HG02840 (cell line): ENCODE data around the gene PLK4.
A peak's percentile ranks its signal among the peaks of the same experiment; 100 is the strongest.

Experiments
- ATAC-seq: cut with Tn5 transposase; IDR thresholded peaks from one replicate; pipeline ENCODE4 v1.9.1; 2021; ENCODE audit warnings: mild to moderate bottlenecking, moderate library complexity, moderate number of reproducible peaks; ENCODE audit not compliant: unreplicated experiment, low FRiP score

The PLK4 gene

GRCh38 chr4:127880763-127881562, at the start of gene PLK4:
TSS of gene PLK4 (plus strand) at chr4:127880893. CDS start at chr4:127881135, 242 bp downstream.
- ATAC-seq, result peak; percentile 95

- ATAC-seq, result peak; percentile 63
Observed at GRCh38 chr4:127832585-127832984, 48.1 kb upstream of the PLK4 start.

GRCh38 chr4:127843704-127844600, 36.7 kb upstream of the PLK4 start:
- ATAC-seq, result no peak

- no peak for ATAC-seq
Observed at GRCh38 chr4:127844601-127845116, 36.0 kb upstream of the PLK4 start.

- no peak for ATAC-seq
Observed at GRCh38 chr4:127846061-127846460, 34.6 kb upstream of the PLK4 start.

- no peak for ATAC-seq
Observed at GRCh38 chr4:127846765-127847164, 33.9 kb upstream of the PLK4 start.

- ATAC-seq, result no peak
Observed at GRCh38 chr4:127849505-127850234, 31.0 kb upstream of the PLK4 start.

- no peak for ATAC-seq
Observed at GRCh38 chr4:127852661-127853060, 28.0 kb upstream of the PLK4 start.

GRCh38 chr4:127856196-127856812, 24.4 kb upstream of the PLK4 start:
- ATAC-seq, result no peak

GRCh38 chr4:127856813-127857447, 23.8 kb upstream of the PLK4 start:
- no peak for ATAC-seq

- no peak for ATAC-seq
Observed at GRCh38 chr4:127857641-127858040, 23.1 kb upstream of the PLK4 start.

GRCh38 chr4:127868196-127868595, 12.5 kb upstream of the PLK4 start:
- ATAC-seq, result no peak

- no peak for ATAC-seq
Observed at GRCh38 chr4:127870281-127870680, 10.4 kb upstream of the PLK4 start.

- no peak for ATAC-seq
Observed at GRCh38 chr4:127870688-127871087, 10.0 kb upstream of the PLK4 start.

- no peak for ATAC-seq
Observed at GRCh38 chr4:127875791-127876190, 4.9 kb upstream of the PLK4 start.

GRCh38 chr4:127881563-127881864, 821 bp downstream of the PLK4 start:
- peak; percentile 35 for ATAC-seq

GRCh38 chr4:127888559-127888958, 7.9 kb downstream of the PLK4 start:
- ATAC-seq, result no peak

- no peak for ATAC-seq
Observed at GRCh38 chr4:127889903-127890302, 9.2 kb downstream of the PLK4 start.

- ATAC-seq, result no peak
Observed at GRCh38 chr4:127896069-127896468, 15.4 kb downstream of the PLK4 start.

GRCh38 chr4:127896528-127896927, 15.8 kb downstream of the PLK4 start:
- no peak for ATAC-seq
